ENCODE measurements around the gene RNF169. TPM values are rescaled to one million over a fixed set of nuclear protein-coding genes. Genes with fewer than 3 reads are reported as not detected.

RNF169 gene
- total and polyA plus RNA-seq, 9 donors = 7.1 to 26.1 (median 21.9) TPM

- Histone ChIP-seq H3K9me3 (no peaks in the 10 kb centered on the region), H3K4me1 (ENCODE audit: insufficient read depth) (no peaks in the 10 kb centered on the region), H3K27me3 (no peaks in the 10 kb centered on the region), H3K36me3 (no peaks in the 10 kb centered on the region), H3K27ac (no peak overlapping the region), H3K4me3 (no peak overlapping the region)
- 67 to 76% (median 74%) methylated on average over 2 of the region's 2 CpGs for WGBS, 3 donors
- intact Hi-C loops (cut with DNase I) = no loop called here
- DNase-seq = no peak
- TF ChIP-seq CTCF (IDR thresholded peaks at IDR 0.05) (no peak), EP300 (IDR thresholded peaks at IDR 0.05) (no peak), POLR2A (IDR thresholded peaks at IDR 0.05) (no peak)
Observed at GRCh38 chr11:74769055-74769707, 20.5 kb downstream of the RNF169 start.

DNA sequence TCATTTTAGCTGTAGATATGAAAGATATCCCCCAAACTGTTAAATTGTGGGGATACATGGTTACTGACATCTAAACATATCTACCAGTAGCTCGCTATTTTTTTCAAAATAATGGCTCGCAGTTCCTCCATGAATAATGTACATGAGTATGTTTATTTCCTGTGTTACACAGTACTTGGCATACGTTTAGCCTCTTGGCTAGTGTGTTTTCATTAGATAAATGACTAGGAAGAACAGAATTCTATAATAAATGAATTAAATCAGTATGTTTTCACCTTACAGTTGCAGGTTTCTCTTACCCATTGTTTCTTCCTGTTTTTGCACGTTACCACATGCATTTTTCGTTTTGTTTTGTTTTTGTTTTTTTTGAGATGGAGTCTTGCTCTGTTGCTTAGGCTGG, 21.8 kb downstream of the RNF169 start:
- Histone ChIP-seq H3K4me1 (ENCODE audit: insufficient read depth) (no peaks in the 10 kb centered on the region), H3K4me3 (no peak overlapping the region), H3K9me3 (no peaks in the 10 kb centered on the region), H3K27me3 (no peaks in the 10 kb centered on the region), H3K27ac (no peak overlapping the region), H3K36me3 (no peaks in the 10 kb centered on the region)
- TF ChIP-seq CTCF (IDR thresholded peaks at IDR 0.05) (no peak), POLR2A (IDR thresholded peaks at IDR 0.05) (no peak), EP300 (IDR thresholded peaks at IDR 0.05) (no peak)
- intact Hi-C loops (cut with DNase I) = no loop called here
- DNase-seq = no peak
- 42 to 63% (median 52%) methylated on average over 5 of the region's 5 CpGs for WGBS, 3 donors

GRCh38 chr11:74771139-74771538, 22.5 kb downstream of the RNF169 start:
- intact Hi-C loops (cut with DNase I) = no loop called here
- H3K27ac ChIP-seq = no peak overlapping the region
- no peaks in the 10 kb centered on the region for H3K36me3 ChIP-seq
- H3K4me3 ChIP-seq = no peak overlapping the region
- H3K9me3 ChIP-seq = no peaks in the 10 kb centered on the region
- no peak for DNase-seq
- H3K4me1 ChIP-seq (ENCODE audit: insufficient read depth) = no peaks in the 10 kb centered on the region
- H3K27me3 ChIP-seq = no peaks in the 10 kb centered on the region
- TF ChIP-seq POLR2A (IDR thresholded peaks at IDR 0.05) (no peak), CTCF (IDR thresholded peaks at IDR 0.05) (no peak), EP300 (IDR thresholded peaks at IDR 0.05) (no peak)
- WGBS, 3 donors = 93 to 94% (median 93%) methylated on average over 3 of the region's 3 CpGs

GRCh38 chr11:74773476-74773875, 24.8 kb downstream of the RNF169 start:
- no peaks in the 10 kb centered on the region for H3K27me3 ChIP-seq
- no peak overlapping the region for H3K27ac ChIP-seq
- TF ChIP-seq EP300 (IDR thresholded peaks at IDR 0.05) (no peak), CTCF (IDR thresholded peaks at IDR 0.05) (no peak), POLR2A (IDR thresholded peaks at IDR 0.05) (no peak)
- no peaks in the 10 kb centered on the region for H3K9me3 ChIP-seq
- DNase-seq = no peak
- H3K4me1 ChIP-seq (ENCODE audit: insufficient read depth) = no peaks in the 10 kb centered on the region
- no peak overlapping the region for H3K4me3 ChIP-seq
- no peaks in the 10 kb centered on the region for H3K36me3 ChIP-seq
- intact Hi-C loops (cut with DNase I) = no loop called here

All from ovary (tissue), 9 donors.